ENCODE data around the gene ZNF804B. TPM values are rescaled to one million over a fixed set of nuclear protein-coding genes. Genes with fewer than 3 reads are reported as not detected.

Gene ZNF804B
- total RNA-seq, 3 donors from 2014 or later (not counting 1 experiment from before 2014, with no cell fraction given), result not detected

- H3K27ac ChIP-seq (ENCODE audit: low read length), result no peak overlapping the region
- no peaks in the 10 kb centered on the region for H3K4me1 ChIP-seq (ENCODE audit: control insufficient read depth, insufficient read depth, low read length)
- Mint-ChIP-seq H3K27me3 (ENCODE audit: low read depth in 2 of 2) (no peaks in the 10 kb centered on the region), H3K36me3 (no peaks in the 10 kb centered on the region), H3K4me3 (no peak overlapping the region), H3K27ac (no peak overlapping the region), H3K9me3 (peaks cover 9 to 13% of the 10 kb centered on the region in 2 donors), H3K4me1 (no peaks in the 10 kb centered on the region)
- DNase-seq (no peak), ATAC-seq (no peak)
- H3K27me3 ChIP-seq (ENCODE audit: control insufficient read depth, insufficient read depth, low read length), result no peaks in the 10 kb centered on the region
- H3K36me3 ChIP-seq (ENCODE audit: control insufficient read depth, insufficient read depth, low read length), result no peaks in the 10 kb centered on the region
- TF ChIP-seq, protein P1, sequence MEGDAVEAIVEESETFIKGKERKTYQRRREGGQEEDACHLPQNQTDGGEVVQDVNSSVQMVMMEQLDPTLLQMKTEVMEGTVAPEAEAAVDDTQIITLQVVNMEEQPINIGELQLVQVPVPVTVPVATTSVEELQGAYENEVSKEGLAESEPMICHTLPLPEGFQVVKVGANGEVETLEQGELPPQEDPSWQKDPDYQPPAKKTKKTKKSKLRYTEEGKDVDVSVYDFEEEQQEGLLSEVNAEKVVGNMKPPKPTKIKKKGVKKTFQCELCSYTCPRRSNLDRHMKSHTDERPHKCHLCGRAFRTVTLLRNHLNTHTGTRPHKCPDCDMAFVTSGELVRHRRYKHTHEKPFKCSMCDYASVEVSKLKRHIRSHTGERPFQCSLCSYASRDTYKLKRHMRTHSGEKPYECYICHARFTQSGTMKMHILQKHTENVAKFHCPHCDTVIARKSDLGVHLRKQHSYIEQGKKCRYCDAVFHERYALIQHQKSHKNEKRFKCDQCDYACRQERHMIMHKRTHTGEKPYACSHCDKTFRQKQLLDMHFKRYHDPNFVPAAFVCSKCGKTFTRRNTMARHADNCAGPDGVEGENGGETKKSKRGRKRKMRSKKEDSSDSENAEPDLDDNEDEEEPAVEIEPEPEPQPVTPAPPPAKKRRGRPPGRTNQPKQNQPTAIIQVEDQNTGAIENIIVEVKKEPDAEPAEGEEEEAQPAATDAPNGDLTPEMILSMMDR (IDR thresholded peaks at IDR 0.05), result no peak
- H3K9me3 ChIP-seq (ENCODE audit: control insufficient read depth, insufficient read depth, low read length), result no peaks in the 10 kb centered on the region
- H3K4me3 ChIP-seq (ENCODE audit: low read length), result no peak overlapping the region
- intact Hi-C loops (cut with micrococcal nuclease), result no loop called here
These were observed 344.1 kb downstream of the ZNF804B start for GRCh38 chr7:89103564-89103963.

DNA sequence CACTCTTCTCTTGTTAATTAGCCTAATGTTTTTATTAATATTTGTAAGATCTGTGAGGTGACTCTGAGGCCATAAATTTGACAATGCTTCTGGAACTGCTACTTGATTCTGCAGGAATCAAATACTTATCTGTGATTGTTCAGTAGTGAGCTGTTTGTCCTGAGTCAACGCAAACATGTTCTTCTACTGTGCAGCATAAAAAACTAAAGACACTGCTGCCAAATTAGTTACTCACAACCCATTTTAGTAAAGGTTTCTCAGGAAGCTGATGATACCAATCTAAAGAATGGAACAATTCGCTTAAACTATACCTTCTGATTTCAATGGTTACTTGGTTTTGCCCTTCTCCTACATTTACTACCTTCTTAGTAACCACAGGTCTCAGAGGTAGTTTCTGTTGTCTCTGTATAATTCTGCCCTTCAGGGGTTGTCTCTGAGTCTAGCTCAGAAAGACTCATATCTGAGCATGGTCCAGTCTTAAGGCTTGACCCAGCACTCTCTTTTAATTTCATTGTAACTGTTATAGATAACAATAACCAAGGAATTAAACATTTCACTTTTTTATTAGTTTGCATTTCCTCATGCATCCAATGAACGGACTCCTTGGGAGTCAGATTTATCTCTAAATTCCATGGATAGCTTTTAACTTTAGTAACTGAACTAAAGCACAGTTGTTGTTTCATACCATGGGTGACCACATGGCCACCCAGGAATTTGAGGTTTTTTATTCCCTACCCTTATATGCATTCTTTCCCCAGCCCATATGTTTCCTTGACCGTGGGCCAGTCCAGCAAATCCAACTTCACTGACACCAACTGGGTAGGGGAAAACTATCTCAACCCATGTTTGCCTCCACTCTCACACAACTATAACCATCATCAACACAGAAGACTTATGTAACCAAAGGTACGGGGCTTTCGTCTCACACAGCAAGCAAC lies 345.5 kb downstream of the ZNF804B start:
- intact Hi-C loops (cut with micrococcal nuclease), result no loop called here
- WGBS (ENCODE audit: insufficient coverage), result 86% methylated on average over 6 of the region's 6 CpGs
- no peaks in the 10 kb centered on the region for H3K27me3 Mint-ChIP-seq (ENCODE audit: low read depth in 2 of 2)
- no peaks in the 10 kb centered on the region for H3K36me3 ChIP-seq (ENCODE audit: control insufficient read depth, insufficient read depth, low read length)
- H3K27me3 ChIP-seq (ENCODE audit: control insufficient read depth, insufficient read depth, low read length), result no peaks in the 10 kb centered on the region
- no peak overlapping the region for H3K4me3 Mint-ChIP-seq
- H3K27ac ChIP-seq (ENCODE audit: low read length), result no peak overlapping the region
- no peak overlapping the region for H3K27ac Mint-ChIP-seq
- DNase-seq (no peak), ATAC-seq (no peak)
- no peaks in the 10 kb centered on the region for H3K9me3 ChIP-seq (ENCODE audit: control insufficient read depth, insufficient read depth, low read length)
- no peaks in the 10 kb centered on the region for H3K36me3 Mint-ChIP-seq
- no peaks in the 10 kb centered on the region for H3K4me1 ChIP-seq (ENCODE audit: control insufficient read depth, insufficient read depth, low read length)
- H3K9me3 Mint-ChIP-seq, result peaks cover 11 to 13% of the 10 kb centered on the region in 2 donors
- H3K4me3 ChIP-seq (ENCODE audit: low read length), result no peak overlapping the region
- H3K4me1 Mint-ChIP-seq, result no peaks in the 10 kb centered on the region
- TF ChIP-seq, protein P1 (IDR thresholded peaks at IDR 0.05), result no peak

DNA sequence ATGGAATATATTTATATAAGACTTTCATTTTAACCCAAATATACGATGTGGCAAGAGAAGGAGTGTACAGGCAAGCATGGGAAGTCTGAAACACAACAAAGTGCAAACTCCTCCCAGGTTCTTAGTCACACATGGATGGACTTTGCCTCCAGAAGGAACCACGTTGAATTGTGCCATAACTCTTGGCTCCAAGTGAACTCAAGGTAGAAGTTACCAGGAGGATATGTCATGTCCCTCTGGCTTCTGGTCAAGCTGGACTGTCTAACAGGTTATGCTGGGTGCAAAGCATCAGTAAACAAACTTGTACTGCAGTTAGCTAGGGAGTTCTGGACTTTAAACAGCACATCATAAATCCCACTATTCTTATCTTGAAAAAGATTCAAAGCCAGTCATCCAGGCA lies 364.4 kb downstream of the ZNF804B start:
- ATAC-seq, result no peak
- H3K27ac Mint-ChIP-seq, result no peak overlapping the region
- Histone ChIP-seq H3K27ac (ENCODE audit: low read length) (no peak overlapping the region), H3K4me1 (ENCODE audit: control insufficient read depth, insufficient read depth, low read length) (no peaks in the 10 kb centered on the region), H3K27me3 (ENCODE audit: control insufficient read depth, insufficient read depth, low read length) (no peaks in the 10 kb centered on the region), H3K36me3 (ENCODE audit: control insufficient read depth, insufficient read depth, low read length) (no peaks in the 10 kb centered on the region), H3K9me3 (ENCODE audit: control insufficient read depth, insufficient read depth, low read length) (peaks cover 2% of the 10 kb centered on the region), H3K4me3 (ENCODE audit: low read length) (no peak overlapping the region)
- no peaks in the 10 kb centered on the region for H3K36me3 Mint-ChIP-seq
- H3K9me3 Mint-ChIP-seq, result peaks cover 4 to 6% of the 10 kb centered on the region in 2 donors
- no peak overlapping the region for H3K4me3 Mint-ChIP-seq
- TF ChIP-seq, protein P1 (IDR thresholded peaks at IDR 0.05), result no peak
- 87% methylated on average over 1 of the region's 2 CpGs for WGBS (ENCODE audit: insufficient coverage)
- no peaks in the 10 kb centered on the region for H3K27me3 Mint-ChIP-seq (ENCODE audit: low read depth in 2 of 2)
- intact Hi-C loops (cut with micrococcal nuclease), result no loop called here
- DNase-seq, result no peak
- H3K4me1 Mint-ChIP-seq, result no peaks in the 10 kb centered on the region
